K562 (cell line): ENCODE results near the gene KARS1. TPM values are rescaled to one million over a fixed set of nuclear protein-coding genes. Genes with fewer than 3 reads are reported as not detected.

Experiments
- ATF3 ChIP-seq, 2 experiments: fragments of 450-650 bp in 1 of 2; sonication (generic) in 1 of 2; formaldehyde crosslinking in 1 of 2; IDR thresholded peaks in 1 of 2; conservative IDR thresholded peaks in 1 of 2; 2 replicates each; pipeline versions ENCODE4 v1.6.1 to v1.8.1; 2016 to 2023; ENCODE audit warnings: mild to moderate bottlenecking in 2 of 2, moderate library complexity in 2 of 2, inconsistent platforms in 1 of 2, missing genetic modification reagents in 1 of 2
- BACH1 ChIP-seq: fragments of 200-800 bp; sonication (Bioruptor generic); IDR thresholded peaks from 2 replicates; pipeline ENCODE4 v1.6.1; 2016; ENCODE audit warnings: missing genetic modification characterization, missing compliant biosample characterization
- DACH1 ChIP-seq: fragments of 450-650 bp; IDR thresholded peaks from 2 replicates; pipeline ENCODE4 v1.6.1; 2018; ENCODE audit not compliant: partially characterized antibody
- E2F4 ChIP-seq: sonication (generic); formaldehyde crosslinking; IDR thresholded peaks from 2 replicates; pipeline ENCODE4 v1.8.0; 2022; ENCODE audit warnings: mild to moderate bottlenecking, low read depth, missing genetic modification reagents
- EHMT2 ChIP-seq: fragments of 450-650 bp; IDR thresholded peaks from 2 replicates; pipeline ENCODE4 v1.6.1; 2018; ENCODE audit warnings: antibody characterized with exemption
- ELF2 ChIP-seq: fragments of 250-450 bp; sonication (Bioruptor Pico); IDR thresholded peaks from 2 replicates; pipeline ENCODE4 v1.5.0; 2021; ENCODE audit warnings: mild to moderate bottlenecking
- EP300 ChIP-seq: IDR thresholded peaks from 2 replicates; pipeline ENCODE4 v1.6.1; 2012; ENCODE audit warnings: low read length, improper control_type of control experiment
- ETV5 ChIP-seq: sonication (generic); formaldehyde crosslinking; IDR thresholded peaks from 2 replicates; pipeline ENCODE4 v1.4.0; 2020; ENCODE audit warnings: low read depth, mild to moderate bottlenecking, missing genetic modification reagents
- HDAC8 ChIP-seq: fragments of 450-650 bp; IDR thresholded peaks from 2 replicates; pipeline ENCODE4 v1.6.1; 2016; ENCODE audit warnings: mild to moderate bottlenecking, missing genetic modification characterization, moderate library complexity, missing compliant biosample characterization
- KLF1 ChIP-seq: fragments of 450-650 bp; IDR thresholded peaks from 2 replicates; pipeline ENCODE4 v1.6.1; 2016; ENCODE audit warnings: missing genetic modification characterization, missing compliant biosample characterization
- KLF6 ChIP-seq: fragments of 250-450 bp; sonication (Bioruptor Pico); IDR thresholded peaks from 2 replicates; pipeline ENCODE4 v1.4.0; 2020; ENCODE audit warnings: mild to moderate bottlenecking, moderate library complexity, borderline replicate concordance
- MAFG ChIP-seq: fragments of 450-650 bp; conservative IDR thresholded peaks from 2 replicates; pipeline ENCODE4 v1.6.1; 2016; ENCODE audit warnings: missing genetic modification characterization, missing compliant biosample characterization
- MNT ChIP-seq, 2 experiments: fragments of 450-650 bp; conservative IDR thresholded peaks; 2 replicates each; pipeline ENCODE4 v1.6.1; 2017; ENCODE audit warnings: mild to moderate bottlenecking in 2 of 2, moderate library complexity in 2 of 2
- NBN ChIP-seq: fragments of 450-650 bp; IDR thresholded peaks from 2 replicates; pipeline ENCODE4 v1.6.1; 2016; ENCODE audit warnings: low read depth, mild to moderate bottlenecking
- NFIX ChIP-seq: fragments of 250-450 bp; sonication (Bioruptor Pico); IDR thresholded peaks from 2 replicates; pipeline ENCODE4 v1.4.0; 2020; ENCODE audit warnings: low read depth, mild to moderate bottlenecking, moderate library complexity
- RAD51 ChIP-seq: fragments of 450-650 bp; IDR thresholded peaks from 2 replicates; pipeline ENCODE4 v1.7.1; 2016; ENCODE audit warnings: low read depth, mild to moderate bottlenecking, borderline replicate concordance
- RNF2 ChIP-seq: sonication (generic); IDR thresholded peaks from 2 replicates; pipeline ENCODE4 v1.6.1; 2016
- TGIF2 ChIP-seq: sonication (generic); formaldehyde crosslinking; IDR thresholded peaks from 2 replicates; pipeline ENCODE4 v1.8.1; 2022; ENCODE audit warnings: mild to moderate bottlenecking, missing genetic modification reagents, moderate library complexity
- TRIM24 ChIP-seq, 2 experiments: fragments of 450-650 bp; IDR thresholded peaks; 2 replicates each; pipeline ENCODE4 v1.6.1; 2016
- TRIM28 ChIP-seq: fragments of 450-650 bp; IDR thresholded peaks from 2 replicates; pipeline ENCODE4 v1.6.1; 2017
- U2AF1 ChIP-seq: fragments of 200-400 bp; formaldehyde crosslinking; optimal IDR thresholded peaks from 2 replicates; pipeline ENCODE3; 2017; ENCODE audit warnings: mild to moderate bottlenecking, low read depth, low read length, moderate library complexity
- ZBTB43 ChIP-seq: sonication (generic); formaldehyde crosslinking; IDR thresholded peaks from 2 replicates; pipeline ENCODE4 v1.8.0; 2023; ENCODE audit warnings: mild to moderate bottlenecking, missing genetic modification reagents
- ZC3H4 ChIP-seq: sonication (generic); formaldehyde crosslinking; IDR thresholded peaks from 2 replicates; pipeline ENCODE4 v1.9.0; 2021; ENCODE audit warnings: missing genetic modification reagents, borderline replicate concordance
- ZNF551 ChIP-seq: fragments of 250-450 bp; sonication (Bioruptor Pico); IDR thresholded peaks from 2 replicates; pipeline ENCODE4 v1.5.0; 2021; ENCODE audit warnings: mild to moderate bottlenecking, moderate library complexity
- polyA plus RNA-seq, 8 experiments: library from polyadenylated mRNA; depleted of rRNA in 4 of 8; stranded (reverse) in 5 of 8; unstranded in 3 of 8; fragments of >200 nt; fragmentation: Nextera tagmentation in 2 of 8; fragmentation: Illumina TruSeq in 1 of 8; extraction: Ambion mirVana in 2 of 8; extraction: Trizol in 1 of 8; gene quantifications; 2 replicates each; pipeline versions ENCODE4 v1.2.1 to v1.2.3, GENCODE V29; 2011 to 2014; ENCODE audit warnings: inconsistent platforms in 1 of 8, missing spikeins in 1 of 8
- total RNA-seq, 7 experiments: library from RNA; depleted of rRNA in 6 of 7; stranded (reverse); fragments of >200 nt in 6 of 7; fragmentation: Illumina TruSeq in 2 of 7; extraction: Trizol in 2 of 7; gene quantifications; 2 replicates each; pipeline versions ENCODE4 v1.2.1 to v1.2.3, GENCODE V29; 2011 to 2021; ENCODE audit warnings: low replicate concordance in 1 of 7
- TF ChIP-seq, protein P1 (sequence below): fragments of 450-650 bp; IDR thresholded peaks from one replicate; pipeline ENCODE4 v1.6.1; 2018; ENCODE audit warnings: mild to moderate bottlenecking, moderate library complexity; ENCODE audit not compliant: partially characterized antibody

KARS1 gene
- total and polyA plus RNA-seq, 9 of the 15 experiments (the other 6 are each of a cell fraction or from before 2014, with no cell fraction given), result 223 to 386 (median 304) TPM

- TF ChIP-seq NFIX, result no peak
- TF ChIP-seq U2AF1, result no peak
- peak; percentile 97 for TF ChIP-seq ATF3 (IDR thresholded peaks at IDR 0.05)
- no peak for TF ChIP-seq ATF3 (CRISPR knock-in tag; conservative IDR thresholded peaks at IDR 0.05)
- peak; percentile 70; the same call in 1 of the 2 replicates for TF ChIP-seq NBN
- no peak; the same call in 1 of the 2 replicates for TF ChIP-seq EHMT2
- TF ChIP-seq BACH1 (tag), result no peak
- 0 out of 2 replicates have a peak, but pooled peaks have one; percentile 22 for TF ChIP-seq RNF2
- TF ChIP-seq KLF6 (CRISPR knock-in tag), result no peak
- no peak for TF ChIP-seq E2F4 (CRISPR knock-in tag)
- TF ChIP-seq ELF2 (CRISPR knock-in tag), result no peak
- no peak for TF ChIP-seq ZNF551 (CRISPR knock-in tag)
- TF ChIP-seq ETV5 (CRISPR knock-in tag), result no peak
- TF ChIP-seq, protein P1, sequence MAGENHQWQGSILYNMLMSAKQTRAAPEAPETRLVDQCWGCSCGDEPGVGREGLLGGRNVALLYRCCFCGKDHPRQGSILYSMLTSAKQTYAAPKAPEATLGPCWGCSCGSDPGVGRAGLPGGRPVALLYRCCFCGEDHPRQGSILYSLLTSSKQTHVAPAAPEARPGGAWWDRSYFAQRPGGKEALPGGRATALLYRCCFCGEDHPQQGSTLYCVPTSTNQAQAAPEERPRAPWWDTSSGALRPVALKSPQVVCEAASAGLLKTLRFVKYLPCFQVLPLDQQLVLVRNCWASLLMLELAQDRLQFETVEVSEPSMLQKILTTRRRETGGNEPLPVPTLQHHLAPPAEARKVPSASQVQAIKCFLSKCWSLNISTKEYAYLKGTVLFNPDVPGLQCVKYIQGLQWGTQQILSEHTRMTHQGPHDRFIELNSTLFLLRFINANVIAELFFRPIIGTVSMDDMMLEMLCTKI, result no peak
- no peak for TF ChIP-seq KLF1
- no peak for TF ChIP-seq MAFG (tag)
- no peak for TF ChIP-seq RAD51
- no peak for TF ChIP-seq ZBTB43
- TF ChIP-seq TRIM28, result no peak
- no peak for TF ChIP-seq TGIF2 (CRISPR knock-in tag)
- peak; percentile 85 to 90 for TF ChIP-seq TRIM24 (IDR thresholded peaks at IDR 0.05)
- TF ChIP-seq ZC3H4 (CRISPR knock-in tag), result no peak
- peak; percentile 52 for TF ChIP-seq DACH1
- TF ChIP-seq EP300, result peak; percentile 77
- TF ChIP-seq HDAC8 (tag), result no peak
- TF ChIP-seq MNT (conservative IDR thresholded peaks at IDR 0.05), result peak in 1 of 2 experiments; percentile 39; a peak in 1 of 4 replicates
Measured at GRCh38 chr16:75624921-75625334, 22.5 kb downstream of the KARS1 start (continued).
